Erythroblast (primary cell): ENCODE results near the gene EPHA7.

ENCODE experiments used
- DNase-seq, 2 experiments: peaks; one replicate each; lab custom pipeline; 2025; lab: John Stamatoyannopoulos, UW
- GATA1 ChIP-seq: IDR thresholded peaks from 2 replicates; pipeline ENCODE4 v1.6.1; 2011; ENCODE audit warnings: low read depth, mild to moderate bottlenecking, control low read depth, low read length, moderate library complexity
- POLR2A ChIP-seq: IDR thresholded peaks from 2 replicates; pipeline ENCODE4 v1.6.1; 2011; ENCODE audit warnings: mild to moderate bottlenecking, low read length

EPHA7 gene

GRCh38 chr6:93222071-93222851 lies 197.1 kb downstream of the EPHA7 start:
- no peak for TF ChIP-seq POLR2A
- TF ChIP-seq GATA1 = no peak
- no peak for DNase-seq

GRCh38 chr6:93219447-93219846 lies 199.9 kb downstream of the EPHA7 start:
- TF ChIP-seq POLR2A = no peak
- TF ChIP-seq GATA1 = no peak
- DNase-seq = no peak

- TF ChIP-seq GATA1 = no peak
- TF ChIP-seq POLR2A = no peak
- no peak for DNase-seq
Measured at GRCh38 chr6:93218096-93218495, 201.3 kb downstream of the EPHA7 start.

GRCh38 chr6:93213028-93213427 lies 206.3 kb downstream of the EPHA7 start:
- TF ChIP-seq GATA1 (no peak), POLR2A (no peak)
- DNase-seq = no peak

- DNase-seq = no peak
- TF ChIP-seq GATA1 = no peak
- TF ChIP-seq POLR2A = no peak
Measured at GRCh38 chr6:93210908-93211307, 208.5 kb downstream of the EPHA7 start.

GRCh38 chr6:93209358-93209757 lies 210.0 kb downstream of the EPHA7 start:
- DNase-seq = no peak
- TF ChIP-seq GATA1 = no peak
- no peak for TF ChIP-seq POLR2A

- TF ChIP-seq GATA1 (no peak), POLR2A (no peak)
- DNase-seq = no peak
Measured at GRCh38 chr6:93196406-93196970, 222.9 kb downstream of the EPHA7 start.

- DNase-seq = no peak
- TF ChIP-seq GATA1 = no peak
- no peak for TF ChIP-seq POLR2A
Measured at GRCh38 chr6:93194480-93194879, 224.9 kb downstream of the EPHA7 start.

- DNase-seq = no peak
- TF ChIP-seq POLR2A (no peak), GATA1 (no peak)
Measured at GRCh38 chr6:93193868-93194267, 225.5 kb downstream of the EPHA7 start.
